GM18867 (cell line): Measurements from ENCODE around the gene KIF16B.
"Not testable (repeated sequence)": the region's sequence is repeated elsewhere in the genome, so short reads cannot be mapped to it uniquely, and the experiment has no call there.

Experiments
- ATAC-seq: cut with Tn5 transposase; IDR thresholded peaks from one replicate; pipeline ENCODE4 v1.9.1; 2021; ENCODE audit warnings: mild to moderate bottlenecking, moderate library complexity; ENCODE audit not compliant: unreplicated experiment

The KIF16B gene

DNA sequence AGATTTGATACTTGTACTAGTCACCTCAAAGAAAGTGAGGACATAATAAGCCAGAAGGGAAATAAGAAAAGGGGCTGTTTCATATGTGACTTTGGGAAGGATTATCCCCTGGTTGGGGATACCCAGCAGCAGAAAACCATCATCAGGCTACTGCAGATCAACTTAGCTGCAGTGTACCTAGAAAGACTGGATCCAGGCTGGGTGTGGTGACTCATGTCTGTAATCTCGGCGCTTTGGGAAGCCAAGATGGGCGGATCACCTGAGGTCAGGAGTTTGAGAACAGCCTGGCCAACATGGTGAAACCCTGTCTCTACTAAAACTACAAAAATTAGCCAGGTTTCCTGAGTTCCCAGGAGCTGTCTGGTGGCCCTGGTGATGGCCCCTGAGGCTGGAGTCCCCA lies 23.2 kb upstream of the KIF16B start:
- ATAC-seq: not testable (repeated sequence)

DNA sequence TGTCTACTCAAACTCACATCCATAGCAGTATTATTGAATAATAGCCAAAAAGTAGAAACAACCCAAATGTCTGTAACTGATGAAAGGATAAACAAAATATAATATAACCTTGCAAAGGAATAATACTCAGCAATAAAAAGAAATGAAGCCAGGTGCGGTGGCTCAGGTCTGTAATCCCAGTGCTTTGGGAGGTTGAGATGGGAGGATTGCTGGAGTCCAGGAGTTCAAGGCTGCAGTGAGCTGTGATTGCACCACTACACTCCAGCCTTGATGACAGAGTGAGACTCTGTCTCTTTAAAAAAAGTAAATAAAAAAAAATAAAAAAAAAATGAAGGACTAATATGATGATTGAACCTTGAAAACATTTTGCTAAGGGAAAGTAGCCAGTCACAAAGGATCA lies 22.1 kb upstream of the KIF16B start:
- no peak for ATAC-seq

DNA sequence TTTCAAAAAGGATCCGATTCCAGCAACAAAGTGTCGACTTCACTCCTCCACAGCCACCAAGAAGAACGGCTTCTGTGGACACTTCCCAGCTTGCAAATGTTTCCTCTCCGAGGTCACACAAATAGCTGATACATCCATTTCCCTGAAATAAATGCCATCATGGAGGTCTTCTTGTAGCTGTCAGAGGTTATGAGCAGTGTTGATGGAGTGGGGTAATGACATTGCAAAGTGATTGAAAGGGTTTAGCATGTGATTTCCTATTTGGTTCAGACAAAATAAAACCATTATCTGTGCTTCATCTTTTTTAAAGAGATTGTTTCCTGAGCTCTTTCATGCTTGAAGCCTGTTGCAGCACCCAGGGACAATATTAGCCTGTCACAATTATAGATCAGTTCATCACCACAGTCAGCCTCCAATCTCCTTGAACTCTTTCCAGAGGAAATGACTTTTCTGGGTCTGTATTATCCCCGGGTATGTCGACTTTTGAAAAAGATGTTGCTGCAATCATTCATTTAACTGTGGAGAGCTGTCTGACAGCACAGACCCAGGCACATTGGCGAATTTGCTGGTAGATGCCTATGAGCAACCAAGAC lies 16.9 kb upstream of the KIF16B start:
- ATAC-seq: no peak

DNA sequence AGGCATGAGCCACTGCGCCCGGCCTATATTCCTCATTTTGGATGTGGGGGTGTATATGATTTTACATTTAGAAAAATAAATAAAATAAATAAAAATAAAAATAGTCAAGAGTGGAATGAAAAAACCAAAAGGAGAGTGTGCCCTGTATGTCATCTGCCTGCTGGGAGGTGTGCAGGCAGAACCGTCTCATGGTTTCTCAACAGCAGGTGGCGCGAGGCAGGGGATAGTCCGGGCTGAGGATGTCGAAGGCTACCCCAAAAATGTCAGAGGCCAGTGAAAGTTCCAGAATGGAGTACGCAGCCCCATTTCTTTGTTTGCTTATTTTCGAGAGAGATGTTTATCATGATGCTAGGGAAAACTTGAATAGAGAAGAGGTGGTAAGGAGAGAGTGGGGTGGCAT lies 16.4 kb upstream of the KIF16B start:
- ATAC-seq: no peak

DNA sequence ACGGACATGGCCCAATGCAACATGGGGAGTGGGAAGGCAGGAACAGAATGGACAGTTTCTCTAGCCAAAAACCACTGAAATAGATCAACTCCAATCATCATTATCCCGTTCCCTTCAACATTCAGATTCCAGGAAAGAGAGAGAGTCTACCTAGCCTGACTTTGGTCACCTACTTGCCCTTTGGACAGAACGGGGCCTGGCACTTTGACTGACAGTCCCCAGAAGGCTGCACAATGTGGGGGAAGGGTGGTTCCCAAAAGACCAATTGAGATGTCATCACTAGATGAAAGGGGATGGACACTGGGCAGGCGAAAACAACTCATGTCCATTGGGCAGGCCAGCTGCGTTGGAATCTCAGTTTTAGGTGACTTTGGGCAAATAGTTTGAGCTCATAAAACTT lies 15.0 kb upstream of the KIF16B start:
- ATAC-seq: no peak

DNA sequence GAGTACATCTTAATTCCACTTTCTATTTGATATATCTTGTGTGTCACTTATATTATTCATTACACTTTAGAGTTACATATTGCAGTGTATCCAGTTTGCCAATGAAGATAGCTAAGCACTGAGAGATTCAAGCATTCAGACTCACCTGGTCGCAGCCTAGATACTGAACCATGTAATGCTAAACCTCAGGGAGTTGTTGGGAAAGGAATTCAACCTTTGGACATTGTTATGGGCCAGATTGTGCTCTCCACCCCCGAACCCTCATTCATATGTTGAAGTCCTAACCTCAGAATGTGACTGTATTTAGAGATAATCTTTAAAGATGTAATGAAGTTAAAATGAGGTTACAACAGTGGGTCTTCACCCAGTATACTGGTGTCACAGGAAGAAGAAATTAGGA lies 13.8 kb upstream of the KIF16B start:
- ATAC-seq: no peak

DNA sequence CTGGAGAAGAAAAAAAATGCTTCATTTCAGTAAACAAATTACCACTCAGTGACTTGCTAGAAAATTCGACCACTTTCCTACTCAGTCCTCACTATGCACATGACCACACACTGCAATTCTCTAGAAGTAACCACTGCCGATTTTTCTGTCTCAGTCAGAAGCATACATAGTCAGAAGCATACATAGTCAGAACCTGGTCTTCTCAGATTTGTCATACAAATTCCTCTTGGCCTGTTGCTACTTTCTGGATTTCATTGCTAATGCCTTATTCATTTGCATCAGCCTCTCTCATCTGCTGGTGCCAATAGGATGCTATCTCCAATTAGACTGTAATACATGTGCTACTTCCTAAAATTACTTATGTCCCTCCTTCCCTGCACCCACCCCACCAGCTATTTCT lies 10.2 kb upstream of the KIF16B start:
- no peak for ATAC-seq

DNA sequence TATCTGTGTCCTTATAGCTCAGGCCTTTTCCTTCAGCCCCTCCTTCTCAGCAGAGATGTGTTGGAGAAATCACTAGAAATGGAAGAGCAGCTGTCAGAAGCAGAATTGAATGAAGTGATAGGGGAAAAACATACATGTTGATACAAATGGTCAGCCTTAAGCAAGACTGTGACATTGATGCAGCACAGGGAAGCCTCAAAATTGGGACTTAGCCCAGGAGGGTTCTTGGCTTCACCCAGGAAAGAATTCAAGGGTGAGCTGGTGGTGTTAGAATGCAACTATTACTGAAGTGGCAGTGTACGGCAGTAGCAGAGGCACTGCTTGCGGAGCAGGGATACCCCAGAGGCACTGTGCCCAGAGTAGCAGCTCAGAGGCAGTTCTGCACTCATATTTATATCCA lies 8.0 kb upstream of the KIF16B start:
- no peak for ATAC-seq

DNA sequence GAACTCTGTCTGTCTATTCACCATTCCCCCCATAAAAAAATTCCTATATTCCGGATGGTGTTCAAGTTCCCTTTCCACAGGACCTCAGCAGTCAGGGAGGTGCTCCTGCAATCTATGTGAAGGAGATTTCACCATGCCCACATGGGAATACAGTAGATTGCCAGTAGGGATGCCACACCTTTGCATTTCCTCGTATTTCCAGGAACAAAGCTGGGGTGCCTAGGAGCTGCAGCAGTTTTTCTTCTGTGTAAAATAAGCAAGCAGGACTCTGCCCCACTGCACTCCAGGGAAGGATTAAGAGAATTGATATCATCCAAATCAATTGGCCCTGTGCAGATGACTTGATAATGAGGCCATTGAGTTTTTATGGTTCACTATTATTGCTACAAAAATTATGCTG lies 7.4 kb upstream of the KIF16B start:
- ATAC-seq: no peak

DNA sequence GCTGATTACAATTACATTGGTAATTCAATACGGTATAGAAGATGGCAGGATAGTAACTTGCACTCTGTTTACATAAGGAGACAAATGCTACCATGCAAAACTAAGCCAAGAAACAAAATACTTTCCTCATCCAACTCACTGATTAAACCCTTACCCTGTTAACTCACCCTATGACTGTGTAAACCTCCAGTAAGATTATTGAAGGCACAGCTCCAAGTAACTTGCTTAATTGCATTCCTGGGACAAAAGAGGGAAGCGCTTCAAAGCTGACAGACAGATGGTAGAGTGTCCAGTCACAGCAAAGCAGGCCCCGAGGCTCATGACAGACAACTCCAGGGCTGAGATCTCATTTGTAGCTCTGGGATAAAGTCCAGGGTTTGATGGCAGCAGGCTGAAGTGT lies 6.9 kb upstream of the KIF16B start:
- no peak for ATAC-seq

DNA sequence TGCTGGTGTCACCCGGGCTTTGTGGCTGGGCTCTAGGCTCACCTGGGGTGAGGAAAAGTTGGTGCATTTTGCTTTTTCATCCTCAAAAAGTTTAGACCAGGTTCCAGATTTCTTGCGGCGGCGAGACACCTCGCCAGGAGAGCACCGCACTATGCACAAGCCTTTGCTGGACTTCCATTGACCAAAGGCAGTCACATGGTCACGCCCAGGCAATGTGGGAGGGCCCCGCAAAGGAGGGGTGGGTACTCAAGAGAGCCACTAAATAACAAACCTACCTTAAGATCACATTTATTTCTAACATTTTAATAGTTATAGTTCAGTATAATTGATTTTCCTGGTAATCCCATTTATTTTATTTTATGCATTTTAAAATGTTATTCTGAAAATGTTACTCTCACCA lies 3.0 kb upstream of the KIF16B start:
- no peak for ATAC-seq

DNA sequence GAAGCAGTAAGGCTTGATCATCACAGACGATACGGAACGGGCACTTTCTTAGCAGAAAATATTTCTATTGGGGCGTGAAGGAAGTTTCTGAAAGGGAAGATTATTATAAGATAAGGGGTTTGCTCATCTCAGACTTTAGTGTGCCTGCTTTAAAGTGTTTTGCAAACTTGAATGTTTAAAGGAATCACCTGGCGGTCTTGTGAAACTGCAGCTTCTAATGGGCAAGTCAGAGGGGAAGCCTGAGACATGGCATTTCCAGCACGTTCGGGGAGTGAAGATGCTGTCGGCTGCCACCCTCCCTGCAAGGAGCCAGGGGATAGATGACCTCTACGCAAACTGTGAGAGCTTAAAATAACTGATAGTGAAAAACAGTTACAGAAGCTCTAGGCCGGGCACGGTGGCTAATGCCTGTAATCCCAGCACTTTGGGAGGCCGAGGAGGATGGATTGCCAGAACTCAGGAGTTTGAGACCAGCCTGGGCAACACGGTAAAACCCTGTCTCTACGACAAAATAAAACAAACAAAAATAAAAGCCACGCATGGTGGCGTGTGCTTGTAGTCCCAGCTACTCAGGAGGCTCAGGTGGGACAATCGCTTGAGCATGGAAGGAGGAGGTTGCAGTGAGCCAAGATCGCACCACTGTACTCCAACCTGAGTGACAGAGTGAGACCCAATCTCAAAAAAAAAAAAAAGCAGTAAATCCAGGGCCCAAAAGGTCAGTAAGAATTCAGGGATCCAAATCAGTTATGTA lies 2.3 kb upstream of the KIF16B start:
- ATAC-seq: no peak

DNA sequence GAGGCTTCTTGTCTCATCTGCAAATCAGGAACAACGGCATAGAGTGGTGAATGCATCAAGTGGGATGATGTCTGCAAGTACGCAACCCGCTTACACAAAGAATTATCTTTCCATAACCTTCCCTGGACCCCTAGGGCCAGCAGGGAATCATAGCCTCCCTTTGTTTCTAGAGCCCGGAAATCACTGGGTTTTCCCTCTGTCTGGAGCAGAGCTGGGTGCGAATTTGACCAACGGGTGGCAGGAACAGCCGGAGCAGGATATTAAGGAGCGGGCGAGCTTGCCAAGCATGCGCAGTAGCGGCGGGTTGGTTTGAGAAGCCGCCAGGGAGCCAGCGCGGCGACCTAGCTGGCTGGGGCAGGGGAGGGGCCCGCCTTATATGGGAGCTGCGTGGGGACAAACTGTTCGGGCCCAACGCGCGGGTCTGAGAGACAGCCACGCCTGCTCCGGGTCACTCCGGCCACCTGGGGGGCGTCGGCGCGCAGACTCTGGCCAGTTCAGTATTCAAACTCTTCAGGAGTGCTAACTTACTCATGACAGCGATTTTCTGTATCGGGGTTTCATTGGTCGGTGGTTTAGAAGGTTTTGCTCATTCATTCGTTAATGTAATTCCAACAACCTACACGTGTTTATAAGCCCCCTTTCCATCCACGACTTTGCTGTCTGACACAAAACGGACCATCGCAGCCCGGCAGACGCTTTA lies 1.6 kb upstream of the KIF16B start:
- ATAC-seq: peak; percentile 74

DNA sequence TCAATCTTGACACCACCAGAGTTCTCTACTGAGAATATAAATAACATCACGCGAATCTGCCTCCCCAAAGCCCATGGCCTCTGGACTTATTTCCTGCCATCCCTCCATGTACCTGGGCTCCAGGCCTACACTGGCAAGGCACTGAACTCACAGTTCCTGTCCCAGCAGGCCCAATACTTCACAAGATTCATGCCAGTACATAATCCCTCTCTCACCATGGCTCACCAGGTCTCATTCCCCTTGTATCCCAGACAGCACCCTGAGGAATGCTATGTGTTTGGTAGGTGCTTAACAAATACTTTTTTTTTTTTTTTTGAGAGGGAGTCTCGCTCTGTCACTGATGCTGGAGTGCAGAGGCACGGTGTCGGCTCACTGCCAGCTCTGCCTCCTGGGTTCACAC lies 1.9 kb downstream of the KIF16B start:
- ATAC-seq: no peak

DNA sequence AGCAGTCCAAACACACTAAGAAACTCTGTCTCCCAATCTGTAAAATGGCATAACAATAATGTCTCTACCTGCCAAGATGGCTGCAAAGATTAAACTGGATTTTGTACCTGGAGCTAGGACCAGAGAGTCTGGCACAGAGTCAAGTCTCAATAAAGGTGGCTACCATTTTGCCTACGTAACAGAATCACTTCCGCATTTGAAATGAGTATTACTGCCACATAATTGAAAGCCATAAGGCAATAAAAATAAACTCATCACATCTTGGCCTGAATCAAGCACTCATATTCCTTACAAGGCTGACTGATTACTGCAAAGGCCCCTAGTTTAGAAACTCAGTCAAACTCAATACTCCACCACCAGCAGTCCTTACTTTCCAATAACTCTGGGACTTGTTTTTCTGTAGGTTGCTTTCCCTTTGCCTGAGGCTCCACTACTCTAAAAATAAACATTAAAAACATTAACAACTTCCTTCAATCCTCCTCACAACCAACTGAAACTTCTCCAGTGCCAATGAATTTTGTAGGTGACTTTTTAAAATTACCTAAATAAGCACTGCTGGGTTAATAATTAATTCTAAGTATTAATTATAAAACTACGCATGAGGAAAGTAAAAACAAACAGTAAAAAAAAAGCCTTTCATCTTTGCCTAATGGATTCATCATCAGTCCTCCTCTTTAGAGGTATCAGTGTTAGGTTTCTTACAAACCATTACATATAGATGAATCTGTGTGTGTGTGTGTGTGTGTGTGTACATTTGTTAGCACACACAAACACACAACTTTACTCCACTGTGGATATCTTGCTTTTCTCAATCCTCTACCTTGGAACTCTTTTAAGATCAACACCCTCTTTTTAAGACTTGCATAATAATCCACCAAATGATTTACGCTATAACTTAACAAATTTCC lies 3.7 kb downstream of the KIF16B start:
- no peak for ATAC-seq

DNA sequence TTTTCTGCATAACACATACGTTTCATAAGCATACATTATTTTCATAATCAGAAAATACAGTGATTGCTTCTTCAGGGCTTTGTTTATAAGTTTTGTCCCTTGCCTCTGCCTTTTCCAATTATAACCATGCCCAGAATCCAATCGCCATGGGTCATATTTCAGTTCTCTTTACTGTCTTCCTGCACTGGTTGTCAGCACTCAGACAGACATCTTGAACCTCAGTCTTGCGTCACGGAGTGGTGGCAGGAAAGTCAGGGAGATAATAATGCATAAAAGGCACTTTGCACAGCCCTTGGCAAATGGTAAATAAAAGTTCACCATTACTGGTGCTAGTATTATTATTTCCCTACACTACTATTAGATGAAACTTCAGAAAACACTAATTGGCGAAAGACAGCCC lies 7.2 kb downstream of the KIF16B start:
- ATAC-seq: no peak

DNA sequence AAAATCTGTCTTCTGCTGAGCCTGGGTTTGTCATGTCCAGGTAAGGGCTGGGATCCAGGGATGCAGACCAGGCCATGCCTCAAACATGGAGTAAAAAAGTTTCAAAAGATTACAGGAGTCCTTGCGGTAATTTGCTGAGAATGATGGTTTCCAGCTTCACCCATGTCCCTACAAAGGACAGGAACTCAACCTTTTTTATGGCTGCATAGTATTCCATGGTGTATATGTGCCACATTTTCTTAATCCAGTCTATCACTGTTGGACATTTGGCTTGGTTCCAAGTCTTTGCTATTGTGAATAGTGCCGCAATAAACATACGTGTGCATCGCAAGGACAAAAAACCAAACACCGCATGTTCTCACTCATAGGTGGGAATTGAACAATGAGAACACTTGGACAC lies 9.2 kb downstream of the KIF16B start:
- ATAC-seq: not testable (repeated sequence)

DNA sequence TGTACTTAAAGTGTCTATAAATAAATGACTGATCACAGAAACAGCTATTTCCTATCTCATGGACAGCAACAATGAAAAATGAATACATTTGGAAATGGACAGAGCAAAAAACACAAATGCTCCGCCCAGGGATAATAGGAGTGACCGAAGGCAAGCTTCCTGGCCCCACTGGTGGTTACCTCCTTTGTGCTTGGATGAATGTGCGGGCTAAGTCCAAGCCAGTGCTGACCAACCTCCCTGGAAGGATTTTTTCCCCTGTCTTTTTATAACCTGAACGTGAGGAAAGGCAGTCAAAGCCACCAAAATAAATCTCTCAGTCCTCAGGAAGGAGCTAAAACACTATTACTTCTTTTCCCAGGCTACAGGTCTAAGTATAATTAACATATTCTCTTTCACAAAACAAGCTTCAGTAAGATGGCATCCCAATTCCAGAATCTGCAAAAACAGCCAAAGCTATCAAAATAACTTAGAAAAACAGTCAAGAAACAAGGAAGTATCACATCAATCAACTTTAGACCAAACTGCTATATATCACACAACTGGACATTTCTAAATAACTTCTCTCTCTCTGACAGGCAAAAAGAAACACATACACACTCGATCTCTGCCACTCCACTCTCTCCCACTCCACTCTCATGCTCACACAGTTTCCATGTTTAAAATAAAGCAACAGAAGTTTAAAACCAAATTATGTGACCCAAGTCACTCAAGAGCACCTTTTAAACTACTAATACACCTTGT lies 10.0 kb downstream of the KIF16B start:
- ATAC-seq: no peak

DNA sequence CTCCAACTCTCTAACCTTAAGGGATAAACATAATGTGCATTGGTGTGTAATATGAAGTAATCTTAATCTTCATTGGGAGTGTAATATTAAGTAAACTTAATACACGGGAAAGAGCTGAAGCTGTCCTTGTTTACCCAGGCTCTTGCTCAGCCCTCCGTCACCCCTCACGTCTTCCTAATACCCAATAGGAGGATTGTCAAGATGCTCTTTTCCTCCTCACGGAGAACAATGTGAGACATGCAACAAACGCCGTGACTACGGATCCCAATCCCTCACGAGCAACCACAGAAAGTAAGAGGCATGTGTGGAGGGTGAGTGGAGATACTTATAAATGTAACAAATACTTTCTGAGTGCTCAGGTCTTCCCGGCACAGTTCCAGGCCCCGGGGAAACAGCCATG lies 11.0 kb downstream of the KIF16B start:
- no peak for ATAC-seq

DNA sequence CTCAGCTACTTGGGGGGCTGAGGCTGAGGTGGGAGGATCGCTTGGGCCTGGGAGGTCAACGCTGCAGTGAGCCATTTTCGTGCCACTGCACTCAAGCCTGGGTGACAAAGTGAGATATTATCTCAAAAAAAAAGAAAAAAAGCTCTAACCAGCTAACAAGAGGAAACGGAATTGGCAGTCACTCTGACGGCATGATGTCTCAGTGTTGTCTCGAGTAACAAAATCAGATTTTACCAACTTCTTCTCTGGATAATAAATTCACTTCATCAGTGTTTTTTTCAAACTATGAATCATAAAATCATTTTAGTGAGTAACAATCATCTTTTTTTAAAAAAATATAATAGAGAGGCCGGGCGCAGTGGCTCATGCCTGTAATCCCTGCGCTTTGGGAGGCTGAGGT lies 12.6 kb downstream of the KIF16B start:
- ATAC-seq: no peak

DNA sequence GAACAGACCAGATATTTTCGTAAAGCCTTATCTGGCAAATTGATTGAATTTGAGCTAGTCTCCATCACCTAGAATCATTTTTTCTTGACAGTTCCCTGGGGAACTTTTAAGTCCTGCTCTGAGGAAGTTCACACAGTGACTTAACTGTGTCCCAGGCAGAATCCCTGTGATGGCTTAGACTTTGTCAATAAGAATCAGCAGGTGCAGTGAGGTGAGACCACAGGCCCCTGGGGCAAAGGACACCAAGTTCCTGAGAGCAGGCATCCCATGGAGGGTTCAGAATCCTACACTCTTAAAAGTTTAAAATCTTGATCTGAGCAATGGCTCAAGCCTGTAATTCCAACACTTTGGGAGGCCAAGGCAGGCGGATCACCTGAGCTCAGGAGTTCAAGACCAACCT lies 13.0 kb downstream of the KIF16B start:
- ATAC-seq: no peak
